HPDE6-E6E7 (cell line): ENCODE measurements around the gene STH.

Source experiments
- DNase-seq: peaks from one replicate; pipeline ENCODE4 v3.0.0; 2011; ENCODE audit warnings: missing footprints; ENCODE audit errors: extremely low spot score

Gene STH

DNA sequence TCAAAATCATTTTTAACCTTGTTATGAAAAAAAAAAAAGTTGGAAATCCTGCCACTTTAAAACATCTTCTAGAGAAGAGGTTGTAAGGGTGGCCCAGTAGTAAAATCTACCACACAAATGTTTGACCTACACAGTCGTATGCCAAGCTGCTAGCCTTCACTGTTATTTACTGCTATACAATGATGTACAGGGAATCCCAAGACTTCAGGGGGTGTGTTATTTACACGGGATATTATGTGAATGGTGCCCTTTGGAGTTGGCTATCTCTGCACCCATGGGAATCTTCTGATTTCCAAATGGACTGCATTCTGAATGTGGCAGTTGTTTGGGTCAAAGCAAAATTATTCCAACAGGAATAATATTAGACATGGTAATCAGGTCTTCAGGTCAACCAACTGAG, 45.9 kb downstream of the STH start:
- no peak for DNase-seq

DNA sequence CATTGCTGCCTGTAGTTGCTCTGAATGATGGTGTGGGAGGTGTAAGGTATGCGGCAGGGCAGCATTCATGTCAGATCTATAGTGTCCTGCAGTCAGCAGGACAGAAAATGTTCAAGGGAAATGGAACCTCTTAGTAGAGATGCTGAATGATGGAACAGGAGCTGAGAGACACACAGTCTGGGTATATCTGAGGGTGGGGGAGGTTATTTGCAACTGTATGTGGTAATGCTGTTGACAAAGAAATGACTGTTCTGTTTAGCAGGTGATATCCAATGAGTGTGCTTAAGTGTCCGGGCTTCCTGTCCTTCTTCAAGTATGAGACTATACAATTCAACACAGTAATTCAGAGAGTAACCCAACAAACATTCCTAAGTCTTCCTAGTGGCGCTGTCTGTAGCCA, 46.6 kb downstream of the STH start:
- DNase-seq, result no peak

DNA sequence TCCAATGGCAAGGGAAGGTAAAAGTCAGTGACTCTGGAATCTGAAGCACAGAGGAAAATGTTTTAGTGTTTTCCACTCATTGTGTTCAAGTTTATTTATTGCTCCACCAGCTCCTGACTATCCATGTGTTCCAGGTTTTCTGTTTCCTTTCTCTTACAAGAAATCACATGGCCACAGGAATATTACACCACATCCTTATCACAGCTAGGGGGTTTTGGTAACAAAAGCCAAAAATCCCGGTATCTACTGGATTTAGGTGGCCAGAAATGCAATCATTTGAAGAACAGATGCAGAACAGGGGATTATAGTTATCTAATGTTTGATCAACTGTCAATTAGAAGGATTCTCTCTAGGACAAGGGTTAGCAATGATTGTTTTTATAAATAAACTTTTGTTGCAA, 47.9 kb downstream of the STH start:
- DNase-seq, result no peak

DNA sequence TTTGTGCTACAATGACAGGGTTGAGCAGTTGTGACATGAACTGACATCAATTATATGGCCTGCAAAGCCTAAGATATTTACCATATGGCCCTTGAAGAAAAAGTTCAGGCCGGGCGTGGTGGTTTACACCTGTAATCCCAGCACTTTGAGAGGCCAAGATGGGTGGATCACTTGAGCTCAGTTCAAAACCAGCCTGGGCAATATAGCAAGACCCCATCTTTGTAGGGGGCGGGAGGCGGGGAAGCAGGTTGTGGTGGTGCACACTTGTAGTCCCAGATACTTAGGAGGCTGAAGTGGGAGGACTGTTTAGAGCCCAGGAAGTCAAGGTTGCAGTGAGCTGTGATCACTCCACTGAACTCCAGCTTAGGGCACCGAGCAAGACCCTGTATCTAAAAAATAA, 48.3 kb downstream of the STH start:
- no peak for DNase-seq

DNA sequence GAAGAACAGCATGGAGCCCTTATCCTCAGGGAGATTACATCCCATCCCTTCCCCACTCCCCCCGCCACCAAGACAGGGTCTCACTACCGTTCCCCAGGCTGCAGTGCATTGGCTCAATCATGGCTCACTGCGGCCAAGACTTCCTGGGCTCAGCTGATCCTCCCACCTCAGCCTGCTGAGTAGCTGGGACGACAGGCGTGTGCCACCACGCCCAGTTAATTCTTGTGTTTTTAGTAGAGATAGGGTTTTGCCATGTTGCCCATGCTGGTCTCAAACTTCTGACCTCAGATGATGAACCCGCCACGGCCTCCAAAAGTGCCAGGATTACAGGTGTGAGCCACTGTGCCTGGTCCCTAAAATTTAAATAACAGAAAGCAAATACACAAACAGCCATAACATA, 48.8 kb downstream of the STH start:
- DNase-seq, result no peak
